Large intestine (tissue), 3 donors: Measurements from ENCODE around the gene LFNG. TPM values are rescaled to one million over a fixed set of nuclear protein-coding genes. Genes with fewer than 3 reads are reported as not detected.

Source experiments
- DNase-seq, 2 donors: peaks; one replicate each; pipeline versions ENCODE4 v3.0.0 to v3.0.0-alpha.2; 2013
- H3K27ac ChIP-seq: one replicate; pipeline ENCODE4 v1.5.1; 2013; ENCODE audit warnings: low read length
- H3K27me3 ChIP-seq: 2 replicates; pipeline ENCODE4 v1.6.1; 2013; ENCODE audit warnings: low read length; ENCODE audit not compliant: control insufficient read depth, insufficient read depth
- H3K36me3 ChIP-seq: 2 replicates; pipeline ENCODE4 v1.6.1; 2013; ENCODE audit warnings: low read length; ENCODE audit not compliant: control insufficient read depth, insufficient read depth
- H3K4me1 ChIP-seq: one replicate; pipeline ENCODE4 v1.6.1; 2013; ENCODE audit warnings: low read length; ENCODE audit not compliant: control insufficient read depth, insufficient read depth
- H3K4me3 ChIP-seq: one replicate; pipeline ENCODE4 v1.5.1; 2013; ENCODE audit warnings: low read length
- H3K9me3 ChIP-seq: one replicate; pipeline ENCODE4 v1.6.1; 2013; ENCODE audit warnings: mild to moderate bottlenecking, low read depth, low read length, moderate library complexity; ENCODE audit not compliant: control insufficient read depth
- WGBS: methylation state at CpG from one replicate; pipeline ENCODE4 v1.1.5; 2013; ENCODE audit warnings: low lambda C conversion rate; ENCODE audit not compliant: insufficient coverage; 5-methylcytosine and 5-hydroxymethylcytosine counted together
- polyA plus RNA-seq: library from polyadenylated mRNA; unstranded; fragments of 120-200 nt; gene quantifications from one replicate; pipeline ENCODE4 v1.2.1, GENCODE V29; 2013

The LFNG gene
- polyA plus RNA-seq, 1 donor = 27.3 TPM

DNA sequence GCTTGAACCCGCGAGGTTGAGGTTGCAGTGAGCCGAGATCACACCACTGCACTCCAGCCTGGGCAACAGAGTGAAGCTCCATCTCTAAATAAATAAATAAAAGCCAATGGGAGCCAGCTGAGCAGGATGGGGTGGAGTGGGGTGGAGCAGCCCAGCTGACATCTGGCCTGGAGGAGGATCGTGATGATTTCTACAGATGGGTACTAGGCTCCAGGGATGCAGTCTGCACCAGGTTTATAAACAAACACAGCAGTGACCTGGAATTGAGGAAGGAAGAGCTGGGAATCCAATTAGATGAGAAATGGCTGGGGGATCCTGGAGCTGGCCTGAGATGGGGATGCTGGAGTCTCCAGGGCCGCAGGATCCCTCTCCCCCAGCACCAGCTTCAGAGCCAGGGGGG lies 36.1 kb upstream of the LFNG start:
- Histone ChIP-seq H3K9me3 (peaks cover 10% of the 10 kb centered on the region), H3K27me3 (peaks cover 7% of the 10 kb centered on the region), H3K27ac (no peak overlapping the region), H3K36me3 (no peaks in the 10 kb centered on the region), H3K4me1 (peaks cover 4% of the 10 kb centered on the region), H3K4me3 (no peak overlapping the region)
- WGBS = no CpG with 5 or more reads among the region's 5 CpGs
- DNase-seq = no peak

DNA sequence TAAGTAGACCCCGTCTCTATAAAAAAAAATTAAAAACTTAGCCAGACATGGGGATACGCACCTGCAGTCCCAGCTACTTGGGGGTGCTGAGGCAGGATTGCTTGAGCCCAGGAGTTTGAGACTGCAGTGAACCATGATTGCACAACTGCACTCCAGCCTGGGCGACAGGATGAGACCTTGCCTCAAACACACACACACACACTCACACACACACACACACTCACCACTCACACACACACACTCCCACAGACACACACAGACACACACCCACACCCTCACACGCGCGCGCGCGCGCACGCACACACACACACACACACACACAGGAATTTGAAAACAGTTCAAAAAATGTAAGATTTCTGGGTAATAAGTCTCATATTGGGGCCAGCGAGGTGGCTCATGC lies 34.7 kb upstream of the LFNG start:
- Histone ChIP-seq H3K27me3 (peaks cover 2% of the 10 kb centered on the region), H3K4me3 (no peak overlapping the region), H3K36me3 (no peaks in the 10 kb centered on the region), H3K4me1 (no peaks in the 10 kb centered on the region), H3K27ac (no peak overlapping the region), H3K9me3 (peaks cover 10% of the 10 kb centered on the region)
- WGBS = no CpG with 5 or more reads among the region's 12 CpGs
- DNase-seq = no peak

DNA sequence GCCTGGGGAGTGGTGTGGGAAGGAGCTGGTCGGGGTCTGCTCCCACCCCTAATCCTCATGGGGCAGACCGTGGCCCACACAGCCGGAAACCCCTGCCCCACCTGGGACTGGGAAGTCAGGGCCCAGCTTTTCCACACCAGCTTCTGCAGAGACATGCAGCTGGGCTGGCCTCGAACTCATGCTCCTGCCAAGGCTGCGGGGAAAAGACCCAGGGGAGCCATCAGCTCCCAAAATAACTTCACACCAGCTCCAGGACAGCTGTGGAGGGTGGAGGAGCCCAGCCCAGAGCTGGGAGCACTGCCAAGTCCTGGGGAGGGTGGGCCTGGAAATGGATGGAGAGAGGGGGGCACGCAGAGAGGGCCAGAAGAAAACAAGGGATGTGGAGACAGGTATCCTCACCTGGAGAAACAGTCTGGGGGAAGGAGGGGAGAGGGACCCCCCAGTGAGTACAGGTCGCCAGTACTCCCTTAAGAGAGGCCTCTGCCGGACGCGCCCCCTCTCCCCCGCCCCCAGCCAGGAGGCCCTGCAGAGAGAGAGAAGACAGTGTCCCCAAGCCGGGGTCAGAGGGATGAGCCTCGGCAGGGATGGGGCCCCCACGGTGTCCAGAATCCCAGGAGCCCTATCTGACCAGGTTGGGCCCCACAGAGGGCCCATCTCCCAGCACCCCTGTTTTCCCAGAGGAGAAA lies 31.8 kb upstream of the LFNG start:
- Histone ChIP-seq H3K9me3 (peaks cover 7% of the 10 kb centered on the region), H3K4me1 (no peaks in the 10 kb centered on the region), H3K36me3 (no peaks in the 10 kb centered on the region), H3K4me3 (no peak overlapping the region), H3K27me3 (peaks cover 2% of the 10 kb centered on the region), H3K27ac (no peak overlapping the region)
- DNase-seq = no peak
- no CpG with 5 or more reads among the region's 14 CpGs for WGBS

DNA sequence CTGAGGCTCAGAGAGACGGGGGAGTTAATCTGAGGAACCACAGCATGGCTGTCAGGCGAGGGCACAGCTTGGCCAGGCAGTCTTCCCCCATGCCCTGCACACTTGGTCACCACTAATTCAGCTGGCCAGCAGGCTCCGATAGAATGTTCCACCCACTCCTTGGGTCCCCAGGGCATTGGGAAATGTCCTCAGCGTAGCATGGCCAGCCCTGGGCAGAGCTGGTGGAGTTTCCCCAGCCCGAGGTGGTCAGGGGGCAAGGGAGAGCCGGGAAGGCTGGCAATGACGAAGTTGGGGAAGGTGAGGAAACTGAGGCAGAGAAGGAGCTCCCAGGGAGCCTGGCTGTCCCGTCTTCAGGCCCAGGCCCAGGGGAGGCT lies 31.3 kb upstream of the LFNG start:
- H3K4me1 ChIP-seq = no peaks in the 10 kb centered on the region
- H3K4me3 ChIP-seq = no peak overlapping the region
- peaks cover 2% of the 10 kb centered on the region for H3K9me3 ChIP-seq
- no peak for DNase-seq
- H3K27ac ChIP-seq = no peak overlapping the region
- no peaks in the 10 kb centered on the region for H3K36me3 ChIP-seq
- H3K27me3 ChIP-seq = peaks cover 2% of the 10 kb centered on the region
- WGBS = no CpG with 5 or more reads among the region's 8 CpGs

DNA sequence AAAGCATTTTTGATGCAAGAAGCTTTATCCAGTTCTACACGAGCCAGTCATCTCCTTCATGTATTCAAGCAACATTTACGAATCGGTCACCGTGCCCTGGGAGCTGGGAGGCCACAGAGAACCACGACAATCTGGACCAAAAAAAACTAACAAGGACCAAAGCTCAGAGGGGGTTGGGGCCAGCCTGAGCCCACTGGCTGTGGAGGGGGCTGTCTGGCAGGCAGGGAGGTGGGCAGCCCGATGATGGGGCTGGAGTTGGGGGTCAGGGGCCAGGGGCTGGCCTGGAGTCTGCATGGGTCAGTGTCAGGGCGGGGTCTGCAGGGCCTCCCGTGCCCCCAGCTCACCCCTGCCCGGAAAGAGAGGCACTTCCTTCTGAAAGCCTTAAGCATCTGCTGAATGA lies 30.9 kb upstream of the LFNG start:
- DNase-seq = no peak
- Histone ChIP-seq H3K27me3 (peaks cover 2% of the 10 kb centered on the region), H3K4me1 (peaks cover 3% of the 10 kb centered on the region), H3K27ac (no peak overlapping the region), H3K9me3 (peaks cover 2% of the 10 kb centered on the region), H3K4me3 (no peak overlapping the region), H3K36me3 (no peaks in the 10 kb centered on the region)
- 80% methylated on average over 1 of the region's 9 CpGs for WGBS

DNA sequence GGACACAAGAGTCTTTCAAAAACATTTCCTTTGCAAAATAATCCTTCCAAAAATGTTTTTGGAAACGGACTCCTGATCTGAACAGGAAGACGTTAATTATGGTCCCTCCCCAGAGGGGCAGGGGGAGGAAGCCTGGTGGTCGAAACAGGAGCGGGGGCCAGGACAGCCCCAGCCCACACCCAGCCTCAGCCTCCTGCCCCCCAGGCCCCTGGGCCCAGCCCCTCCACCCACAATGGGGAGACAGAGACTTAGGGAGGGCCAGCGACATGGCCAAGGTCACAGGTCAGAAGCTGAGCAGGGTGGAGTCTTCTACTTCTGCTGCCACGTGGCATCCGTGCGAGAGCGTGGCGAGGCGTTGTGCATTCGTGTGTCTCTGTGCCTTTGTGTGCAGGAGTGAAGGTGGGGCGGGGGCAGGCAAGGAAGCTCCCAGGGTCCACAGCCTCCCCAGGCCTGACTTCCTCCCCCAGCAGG lies 29.4 kb upstream of the LFNG start:
- peaks cover 4% of the 10 kb centered on the region for H3K4me1 ChIP-seq
- peaks cover 2% of the 10 kb centered on the region for H3K27me3 ChIP-seq
- WGBS = no CpG with 5 or more reads among the region's 13 CpGs

DNA sequence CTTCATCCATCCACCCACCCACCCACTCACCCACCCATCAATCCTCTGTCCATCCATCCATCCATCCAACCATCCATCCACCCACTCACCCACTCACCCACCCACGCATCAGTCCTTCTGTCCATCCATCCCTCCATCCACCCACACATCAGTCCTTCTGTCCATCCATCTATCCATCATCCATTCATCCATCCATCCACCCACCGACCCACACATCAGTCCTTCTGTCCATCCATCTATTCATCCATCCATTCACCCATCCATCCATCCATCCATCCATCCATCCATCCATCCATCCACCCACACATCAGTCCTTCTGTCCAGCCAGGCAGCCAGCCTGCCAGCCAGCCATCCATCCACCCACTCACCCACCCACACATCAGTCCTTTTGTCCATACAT lies 27.5 kb upstream of the LFNG start:
- Histone ChIP-seq H3K4me1 (peaks cover 8% of the 10 kb centered on the region), H3K9me3 (no peaks in the 10 kb centered on the region), H3K36me3 (no peaks in the 10 kb centered on the region), H3K27me3 (peaks cover 2% of the 10 kb centered on the region), H3K27ac (no peak overlapping the region), H3K4me3 (no peak overlapping the region)
- WGBS = no CpG with 5 or more reads among the region's 2 CpGs
- no peak for DNase-seq

More for the DNA sequence above, 29.4 kb upstream of the LFNG start:
- H3K4me3 ChIP-seq = no peak overlapping the region
- H3K36me3 ChIP-seq = no peaks in the 10 kb centered on the region
- no peak for DNase-seq
- H3K27ac ChIP-seq = no peak overlapping the region
- no peaks in the 10 kb centered on the region for H3K9me3 ChIP-seq

DNA sequence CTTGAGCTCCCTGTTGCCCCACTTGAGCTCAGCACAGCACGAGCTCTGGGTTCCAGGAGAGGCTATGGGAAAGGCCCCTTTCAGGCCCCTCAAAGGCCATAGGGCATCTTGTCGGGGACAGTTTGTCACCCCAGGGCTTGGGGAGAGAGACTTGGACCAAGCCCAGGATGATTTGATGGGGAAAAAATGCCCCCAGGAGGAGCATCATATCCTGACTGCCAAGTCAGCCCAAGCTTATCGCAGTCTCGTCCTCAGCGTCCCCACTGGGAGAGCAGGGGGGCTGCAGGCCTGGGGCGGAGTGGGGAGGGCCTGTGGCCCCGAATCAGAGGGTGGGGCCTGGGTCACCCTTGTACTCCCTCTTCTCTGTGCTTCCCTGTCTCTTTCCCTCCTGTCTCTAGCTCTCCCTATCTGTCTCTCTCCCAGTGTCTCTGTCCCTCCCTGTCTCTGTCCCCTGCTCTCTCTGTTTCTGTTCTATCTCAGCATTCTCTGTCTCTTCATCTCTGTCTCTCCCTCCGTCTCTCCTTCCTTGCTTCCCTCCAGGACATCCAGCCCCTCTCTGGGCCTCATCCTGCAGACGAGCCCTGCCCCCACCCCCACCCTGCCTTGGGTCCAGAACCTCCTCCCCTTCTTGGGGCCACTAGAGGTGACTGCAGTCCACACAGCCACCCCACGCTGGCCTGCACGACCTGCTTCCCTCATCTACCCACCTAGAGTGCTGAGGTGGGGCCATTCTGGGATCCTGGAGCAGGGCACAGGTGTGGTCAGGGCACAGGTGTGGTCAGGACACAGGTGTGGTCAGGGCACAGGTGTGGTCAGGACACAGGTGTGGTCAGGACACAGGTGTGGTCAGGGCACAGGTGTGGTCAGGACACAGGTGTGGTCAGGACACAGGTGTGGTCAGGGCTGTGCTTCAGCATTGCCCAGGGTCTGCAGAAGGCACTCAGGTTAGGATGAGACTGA lies 26.1 kb upstream of the LFNG start:
- peaks cover 3% of the 10 kb centered on the region for H3K27me3 ChIP-seq
- no peaks in the 10 kb centered on the region for H3K9me3 ChIP-seq
- H3K27ac ChIP-seq = no peak overlapping the region
- no peaks in the 10 kb centered on the region for H3K36me3 ChIP-seq
- no peak for DNase-seq
- H3K4me3 ChIP-seq = no peak overlapping the region
- H3K4me1 ChIP-seq = peaks cover 8% of the 10 kb centered on the region
- no CpG with 5 or more reads among the region's 11 CpGs for WGBS

DNA sequence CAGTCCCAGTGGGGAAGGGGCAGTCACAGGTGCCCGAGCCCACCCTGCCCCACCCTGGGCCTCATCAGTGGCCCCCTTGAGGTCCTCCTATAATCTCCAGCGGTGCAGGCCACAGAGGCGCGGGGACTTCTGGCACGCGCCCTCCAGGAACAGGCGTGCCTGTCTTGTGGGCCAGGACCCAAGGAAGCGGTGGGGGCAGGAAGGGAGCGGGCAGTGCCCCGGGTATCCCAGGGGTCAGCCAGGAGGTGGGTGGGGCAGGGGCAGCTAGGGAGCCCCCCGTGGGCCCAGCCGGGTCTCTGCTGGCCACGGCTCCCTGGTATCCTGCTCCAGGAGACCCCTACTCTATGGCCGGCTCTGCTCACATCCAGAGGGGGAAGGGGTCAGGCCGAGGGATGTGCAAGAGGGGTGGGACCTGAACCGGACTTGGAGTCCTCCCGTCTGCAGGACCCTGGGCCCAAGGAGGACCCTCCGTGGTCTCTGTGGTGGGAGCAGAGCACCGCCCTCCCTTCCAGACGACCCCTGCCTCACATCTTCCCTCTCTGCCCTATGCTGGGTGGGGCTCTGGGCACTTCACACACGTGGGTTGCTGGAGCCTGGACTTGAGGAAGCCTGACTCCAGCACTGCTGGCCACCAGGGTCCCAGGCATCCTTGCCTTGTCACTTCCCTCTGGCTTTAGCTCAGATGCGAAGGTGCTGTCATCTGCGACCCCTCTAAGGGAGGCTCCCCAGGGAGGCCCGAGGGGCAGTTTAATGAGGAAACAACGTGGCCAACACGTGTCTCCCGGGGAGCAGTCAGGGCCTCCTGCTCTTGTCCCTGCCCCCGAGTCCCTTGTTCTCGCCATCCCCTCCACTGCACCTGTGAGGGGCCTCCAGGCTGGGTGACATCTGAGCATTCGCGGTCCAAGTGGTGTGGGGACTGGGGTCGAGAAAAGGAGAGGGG lies 25.1 kb upstream of the LFNG start:
- WGBS = no CpG with 5 or more reads among the region's 32 CpGs
- H3K27me3 ChIP-seq = peaks cover 3% of the 10 kb centered on the region

More for the DNA sequence above, 25.1 kb upstream of the LFNG start:
- DNase-seq = no peak
- no peak overlapping the region for H3K27ac ChIP-seq
- peaks cover 8% of the 10 kb centered on the region for H3K4me1 ChIP-seq
- H3K4me3 ChIP-seq = no peak overlapping the region
- no peaks in the 10 kb centered on the region for H3K9me3 ChIP-seq
- no peaks in the 10 kb centered on the region for H3K36me3 ChIP-seq
